ENCODE results near the gene KLK1.

DNA sequence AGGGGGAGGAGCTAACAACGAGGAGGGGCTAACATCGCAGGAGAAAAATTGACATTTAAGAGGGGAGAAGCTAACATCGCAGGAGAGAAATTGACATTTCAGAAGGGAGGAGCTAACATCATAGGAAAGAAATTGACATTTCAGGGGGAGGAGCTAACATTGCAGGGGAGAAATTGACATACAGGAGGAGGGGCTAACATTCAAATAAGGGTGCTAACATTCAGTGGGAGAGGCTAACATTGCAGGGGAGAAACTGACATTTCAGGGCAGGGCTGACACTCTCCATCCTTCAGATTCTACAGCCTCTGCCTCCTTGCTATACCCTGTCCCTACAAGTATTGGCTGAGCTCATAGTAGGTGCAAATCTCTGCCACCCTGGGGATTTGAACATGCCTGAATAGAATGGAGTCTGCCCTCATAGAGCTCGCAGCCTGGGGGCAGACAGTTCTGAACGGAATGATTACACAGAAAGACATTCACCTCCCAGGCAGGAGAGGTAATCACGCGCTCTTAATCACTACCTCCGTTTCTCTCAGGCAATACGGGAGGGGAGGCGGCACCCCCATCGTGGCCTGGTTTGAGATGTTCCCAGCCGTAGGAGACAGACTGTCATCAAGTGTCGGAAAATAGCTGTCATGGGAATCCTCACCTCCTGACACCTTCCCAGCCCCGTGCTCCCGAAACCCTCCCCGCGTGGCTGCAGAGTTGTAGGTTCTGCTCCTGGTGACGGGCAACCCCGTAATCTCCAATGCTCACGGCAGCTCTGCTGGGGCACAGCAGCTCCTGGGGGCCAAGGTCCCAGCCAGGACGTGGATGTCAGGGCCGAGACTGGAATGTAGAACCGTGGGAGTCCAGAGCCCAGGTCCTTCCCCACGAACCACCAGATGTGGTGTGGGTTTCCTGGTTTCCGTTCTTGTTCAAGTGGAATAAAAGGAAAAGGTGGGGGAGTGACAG is 43.8 kb downstream of the KLK1 start:
- no peak for TF ChIP-seq POLR2AphosphoS5 (IDR thresholded peaks at IDR 0.05)
- TF ChIP-seq, protein P1, sequence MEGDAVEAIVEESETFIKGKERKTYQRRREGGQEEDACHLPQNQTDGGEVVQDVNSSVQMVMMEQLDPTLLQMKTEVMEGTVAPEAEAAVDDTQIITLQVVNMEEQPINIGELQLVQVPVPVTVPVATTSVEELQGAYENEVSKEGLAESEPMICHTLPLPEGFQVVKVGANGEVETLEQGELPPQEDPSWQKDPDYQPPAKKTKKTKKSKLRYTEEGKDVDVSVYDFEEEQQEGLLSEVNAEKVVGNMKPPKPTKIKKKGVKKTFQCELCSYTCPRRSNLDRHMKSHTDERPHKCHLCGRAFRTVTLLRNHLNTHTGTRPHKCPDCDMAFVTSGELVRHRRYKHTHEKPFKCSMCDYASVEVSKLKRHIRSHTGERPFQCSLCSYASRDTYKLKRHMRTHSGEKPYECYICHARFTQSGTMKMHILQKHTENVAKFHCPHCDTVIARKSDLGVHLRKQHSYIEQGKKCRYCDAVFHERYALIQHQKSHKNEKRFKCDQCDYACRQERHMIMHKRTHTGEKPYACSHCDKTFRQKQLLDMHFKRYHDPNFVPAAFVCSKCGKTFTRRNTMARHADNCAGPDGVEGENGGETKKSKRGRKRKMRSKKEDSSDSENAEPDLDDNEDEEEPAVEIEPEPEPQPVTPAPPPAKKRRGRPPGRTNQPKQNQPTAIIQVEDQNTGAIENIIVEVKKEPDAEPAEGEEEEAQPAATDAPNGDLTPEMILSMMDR (IDR thresholded peaks at IDR 0.05 in 8 of 11, conservative IDR thresholded peaks at IDR 0.05 in 3 of 11), result no peak
